Upper lobe of left lung (tissue), 4 donors: ENCODE data around the gene F5.

Experiments
- EP300 ChIP-seq, 4 donors: sonication (generic); formaldehyde crosslinking; IDR thresholded peaks; one replicate each; pipeline ENCODE4 v1.5.1; 2017; ENCODE audit warnings: antibody characterized with exemption in 4 of 4, control low read depth in 2 of 4
- POLR2A ChIP-seq, 4 donors: fragments of 450-650 bp; IDR thresholded peaks; one replicate each; pipeline ENCODE4 v1.5.1; 2016 to 2017; ENCODE audit warnings: antibody characterized with exemption in 4 of 4, mild to moderate bottlenecking in 2 of 4
- POLR2AphosphoS5 ChIP-seq, 2 donors: sonication (generic); formaldehyde crosslinking; IDR thresholded peaks; one replicate each; pipeline ENCODE4 v1.5.1; 2017; ENCODE audit warnings: antibody characterized with exemption in 2 of 2
- TF ChIP-seq, protein P1 (sequence below), 6 experiments: fragments of 450-650 bp in 4 of 6; fragments of 200-600 bp in 2 of 6; sonication (generic) in 2 of 6; IDR thresholded peaks; one replicate each; pipeline ENCODE4 v1.5.1; 2016 to 2019; ENCODE audit warnings: antibody characterized with exemption in 6 of 6

DNA sequence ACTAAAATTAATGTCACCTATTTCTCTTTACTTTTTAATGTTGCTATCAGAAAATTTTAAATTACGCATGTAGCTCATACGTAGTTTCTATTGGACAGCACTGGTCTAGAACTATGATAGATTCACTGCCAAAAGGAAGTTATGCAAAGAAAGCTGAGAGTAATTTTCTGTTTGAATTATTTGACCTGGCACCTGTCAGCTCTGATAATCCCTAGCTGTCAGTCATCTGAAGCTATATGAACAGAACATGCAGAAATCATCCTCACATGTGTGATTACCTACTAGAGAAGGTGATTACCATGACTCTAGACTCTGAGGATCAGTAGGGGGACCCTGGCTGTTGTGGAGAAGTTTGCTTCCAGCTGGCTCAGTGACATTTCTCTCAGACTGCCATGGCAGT is 40.8 kb downstream of the F5 start:
- TF ChIP-seq POLR2A (IDR thresholded peaks at IDR 0.05), result no peak
- TF ChIP-seq, protein P1, sequence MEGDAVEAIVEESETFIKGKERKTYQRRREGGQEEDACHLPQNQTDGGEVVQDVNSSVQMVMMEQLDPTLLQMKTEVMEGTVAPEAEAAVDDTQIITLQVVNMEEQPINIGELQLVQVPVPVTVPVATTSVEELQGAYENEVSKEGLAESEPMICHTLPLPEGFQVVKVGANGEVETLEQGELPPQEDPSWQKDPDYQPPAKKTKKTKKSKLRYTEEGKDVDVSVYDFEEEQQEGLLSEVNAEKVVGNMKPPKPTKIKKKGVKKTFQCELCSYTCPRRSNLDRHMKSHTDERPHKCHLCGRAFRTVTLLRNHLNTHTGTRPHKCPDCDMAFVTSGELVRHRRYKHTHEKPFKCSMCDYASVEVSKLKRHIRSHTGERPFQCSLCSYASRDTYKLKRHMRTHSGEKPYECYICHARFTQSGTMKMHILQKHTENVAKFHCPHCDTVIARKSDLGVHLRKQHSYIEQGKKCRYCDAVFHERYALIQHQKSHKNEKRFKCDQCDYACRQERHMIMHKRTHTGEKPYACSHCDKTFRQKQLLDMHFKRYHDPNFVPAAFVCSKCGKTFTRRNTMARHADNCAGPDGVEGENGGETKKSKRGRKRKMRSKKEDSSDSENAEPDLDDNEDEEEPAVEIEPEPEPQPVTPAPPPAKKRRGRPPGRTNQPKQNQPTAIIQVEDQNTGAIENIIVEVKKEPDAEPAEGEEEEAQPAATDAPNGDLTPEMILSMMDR (IDR thresholded peaks at IDR 0.05), result no peak
- TF ChIP-seq POLR2AphosphoS5 (IDR thresholded peaks at IDR 0.05), result no peak
- TF ChIP-seq EP300 (IDR thresholded peaks at IDR 0.05), result no peak
